ENCODE data around the gene KRT77. TPM values are rescaled to one million over a fixed set of nuclear protein-coding genes. Genes with fewer than 3 reads are reported as not detected.
"Not testable (repeated sequence)": the region's sequence is repeated elsewhere in the genome, so short reads cannot be mapped to it uniquely, and the experiment has no call there.

The KRT77 gene
- total RNA-seq, 1 donor from 2014 or later: not detected

GRCh38 chr12:52674433-52674775, 28.9 kb downstream of the KRT77 start:
- TF ChIP-seq CTCF (conservative IDR thresholded peaks at IDR 0.05; ENCODE audit: low read depth, low read length): no peak
- H3K4me3 ChIP-seq (ENCODE audit: low read depth, low read length): no peak overlapping the region
- DNase-seq (ENCODE audit: low read depth): no peak

- TF ChIP-seq CTCF (conservative IDR thresholded peaks at IDR 0.05; ENCODE audit: low read depth, low read length): no peak
- H3K4me3 ChIP-seq (ENCODE audit: low read depth, low read length): no peak overlapping the region
- no peak for DNase-seq (ENCODE audit: low read depth)
Measured at GRCh38 chr12:52673713-52674432, 29.5 kb downstream of the KRT77 start.

DNA sequence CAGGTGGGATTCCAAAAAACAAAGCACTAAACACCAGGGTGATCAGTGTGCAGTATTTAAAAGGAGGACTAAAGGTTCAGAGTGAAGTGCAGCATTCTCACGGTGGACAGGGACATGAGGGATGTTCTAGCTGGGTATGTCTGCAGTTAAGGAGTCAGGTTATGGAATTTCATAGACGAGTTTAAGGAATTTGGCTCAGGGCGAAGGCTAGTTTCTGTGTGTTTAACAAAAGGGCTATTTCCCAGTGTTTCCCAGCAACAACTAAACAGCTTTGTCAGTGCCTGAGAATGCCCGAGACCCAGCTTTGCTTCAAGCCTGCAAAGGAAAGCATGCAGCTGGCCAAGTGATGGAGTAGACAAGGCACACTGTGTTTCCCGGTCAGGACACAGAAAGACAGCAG, 30.1 kb downstream of the KRT77 start:
- DNase-seq (ENCODE audit: low read depth): no peak
- H3K4me3 ChIP-seq (ENCODE audit: low read depth, low read length): no peak overlapping the region
- TF ChIP-seq CTCF (conservative IDR thresholded peaks at IDR 0.05; ENCODE audit: low read depth, low read length): no peak

DNA sequence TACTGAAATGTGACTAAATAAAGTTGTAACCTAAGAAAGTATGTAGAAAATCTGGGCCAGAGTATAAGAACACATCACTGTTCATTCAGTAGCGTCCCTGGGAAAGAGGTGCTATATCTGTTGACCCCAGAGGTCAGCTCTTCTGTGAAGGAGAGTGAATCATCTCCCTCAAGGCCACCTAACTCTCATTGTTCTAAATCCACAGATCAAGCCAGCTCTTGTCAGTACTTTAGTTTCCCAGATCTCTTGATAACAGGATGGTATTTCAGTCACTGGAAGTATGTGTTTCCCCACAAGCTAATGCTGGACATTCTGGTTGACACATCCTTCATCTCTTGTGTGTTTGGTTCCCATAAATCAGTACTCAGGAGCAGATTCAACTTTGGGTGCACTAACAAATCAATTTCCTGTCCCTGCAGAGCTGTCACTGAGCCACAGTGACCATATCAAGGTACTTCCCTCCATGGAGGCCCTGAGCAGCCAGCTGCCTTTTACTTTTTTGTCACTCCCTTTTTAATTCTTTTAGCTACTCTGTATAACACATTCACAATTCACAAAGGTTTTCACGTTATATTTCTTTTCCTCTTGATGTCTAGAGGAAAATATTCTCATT, 30.9 kb downstream of the KRT77 start:
- no peak for DNase-seq (ENCODE audit: low read depth)
- H3K4me3 ChIP-seq (ENCODE audit: low read depth, low read length): no peak overlapping the region
- TF ChIP-seq CTCF (conservative IDR thresholded peaks at IDR 0.05; ENCODE audit: low read depth, low read length): no peak

- TF ChIP-seq CTCF (conservative IDR thresholded peaks at IDR 0.05; ENCODE audit: low read depth, low read length): no peak
- DNase-seq (ENCODE audit: low read depth): no peak
- H3K4me3 ChIP-seq (ENCODE audit: low read depth, low read length): no peak overlapping the region
Measured at GRCh38 chr12:52670961-52671360, 32.4 kb downstream of the KRT77 start.

DNA sequence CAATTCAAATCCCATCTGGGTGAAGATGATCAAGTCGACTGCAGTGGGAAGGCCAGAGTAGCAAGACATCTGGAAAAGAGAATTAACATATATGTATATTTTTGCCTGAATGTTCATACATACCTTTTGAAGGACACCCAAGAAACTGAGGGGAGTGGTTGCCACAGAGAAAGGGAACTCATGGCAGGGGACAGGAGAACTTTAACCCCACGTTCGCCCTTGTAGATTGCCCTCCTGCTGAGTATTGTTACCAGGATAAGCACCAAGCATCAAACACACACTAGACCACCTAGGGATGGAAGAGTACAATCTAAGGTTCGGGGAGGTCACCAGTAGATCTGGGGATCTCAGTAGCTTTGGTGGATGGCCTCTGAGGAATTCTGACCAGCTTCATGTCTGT, 32.8 kb downstream of the KRT77 start:
- TF ChIP-seq CTCF (conservative IDR thresholded peaks at IDR 0.05; ENCODE audit: low read depth, low read length): no peak
- no peak overlapping the region for H3K4me3 ChIP-seq (ENCODE audit: low read depth, low read length)
- DNase-seq (ENCODE audit: low read depth): no peak

DNA sequence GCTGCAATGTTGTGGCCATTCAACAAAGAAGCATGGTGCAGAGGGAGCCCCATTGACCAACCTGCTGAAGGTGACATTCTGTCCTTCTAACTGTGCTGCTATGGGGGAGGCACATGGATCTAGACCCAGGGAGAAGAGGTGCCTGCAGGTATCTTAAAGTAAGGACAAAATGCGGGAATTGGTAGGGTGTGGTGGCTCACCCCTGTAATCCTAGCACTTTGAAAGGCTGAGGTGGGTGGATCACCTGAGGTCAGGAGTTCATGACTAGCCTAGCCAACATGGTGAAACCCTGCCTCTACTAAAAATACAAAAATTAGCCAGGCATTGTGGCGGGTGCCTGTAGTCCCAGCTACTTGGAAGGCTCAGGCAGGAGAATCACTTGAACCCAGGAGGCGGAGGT, 33.4 kb downstream of the KRT77 start:
- not testable (repeated sequence) for H3K4me3 ChIP-seq (ENCODE audit: low read depth, low read length); DNase-seq (ENCODE audit: low read depth)
